Body of pancreas (tissue), 4 donors: Measurements from ENCODE around the gene TPP2.

Experiments
- POLR2A ChIP-seq, 3 donors: fragments of 450-650 bp; IDR thresholded peaks; one replicate each; pipeline ENCODE4 v1.6.1; 2016; ENCODE audit warnings: antibody characterized with exemption in 3 of 3, mild to moderate bottlenecking in 2 of 3
- TF ChIP-seq, protein P1 (sequence below), 7 experiments: fragments of 450-650 bp in 4 of 7; fragments of 200-600 bp in 3 of 7; sonication (generic) in 3 of 7; IDR thresholded peaks; one replicate each; pipeline ENCODE4 v1.5.1; 2016 to 2019; ENCODE audit warnings: antibody characterized with exemption in 7 of 7

DNA sequence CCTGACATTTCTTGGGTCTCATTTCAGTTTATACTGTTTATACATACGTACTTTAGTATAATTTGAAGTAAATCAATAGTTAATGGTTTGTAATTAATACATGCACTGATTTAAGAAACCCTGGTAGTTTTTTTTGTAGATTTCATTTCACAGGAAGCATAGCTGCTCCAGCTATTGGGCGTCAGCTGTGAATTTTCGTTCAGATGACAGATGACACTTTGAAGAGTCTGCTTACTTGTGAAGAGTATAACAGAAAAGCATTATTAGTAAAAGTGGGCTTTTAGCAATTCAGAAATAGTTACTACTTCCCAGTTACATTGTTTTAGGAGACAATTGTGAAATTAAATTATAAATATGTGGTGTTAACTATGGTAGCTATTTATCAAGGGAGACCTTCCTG is 53.7 kb downstream of the TPP2 start:
- TF ChIP-seq, protein P1, sequence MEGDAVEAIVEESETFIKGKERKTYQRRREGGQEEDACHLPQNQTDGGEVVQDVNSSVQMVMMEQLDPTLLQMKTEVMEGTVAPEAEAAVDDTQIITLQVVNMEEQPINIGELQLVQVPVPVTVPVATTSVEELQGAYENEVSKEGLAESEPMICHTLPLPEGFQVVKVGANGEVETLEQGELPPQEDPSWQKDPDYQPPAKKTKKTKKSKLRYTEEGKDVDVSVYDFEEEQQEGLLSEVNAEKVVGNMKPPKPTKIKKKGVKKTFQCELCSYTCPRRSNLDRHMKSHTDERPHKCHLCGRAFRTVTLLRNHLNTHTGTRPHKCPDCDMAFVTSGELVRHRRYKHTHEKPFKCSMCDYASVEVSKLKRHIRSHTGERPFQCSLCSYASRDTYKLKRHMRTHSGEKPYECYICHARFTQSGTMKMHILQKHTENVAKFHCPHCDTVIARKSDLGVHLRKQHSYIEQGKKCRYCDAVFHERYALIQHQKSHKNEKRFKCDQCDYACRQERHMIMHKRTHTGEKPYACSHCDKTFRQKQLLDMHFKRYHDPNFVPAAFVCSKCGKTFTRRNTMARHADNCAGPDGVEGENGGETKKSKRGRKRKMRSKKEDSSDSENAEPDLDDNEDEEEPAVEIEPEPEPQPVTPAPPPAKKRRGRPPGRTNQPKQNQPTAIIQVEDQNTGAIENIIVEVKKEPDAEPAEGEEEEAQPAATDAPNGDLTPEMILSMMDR (IDR thresholded peaks at IDR 0.05) = no peak
- TF ChIP-seq POLR2A (IDR thresholded peaks at IDR 0.05) = no peak
